AG04450 (cell line): ENCODE results near the gene ASPDH. TPM values are rescaled to one million over a fixed set of nuclear protein-coding genes. Genes with fewer than 3 reads are reported as not detected.

Source experiments
- CTCF ChIA-PET: fragments of 300-600, 350-600 bp; formaldehyde crosslinking; extraction: SDS; loops from one replicate; lab custom pipeline; 2022; ENCODE audit warnings: antibody characterized with exemption, inconsistent platforms; lab: Charles Lee
- POLR2A ChIA-PET: fragments of 350-600 bp; formaldehyde crosslinking; extraction: SDS; loops from one replicate; lab custom pipeline; 2021; ENCODE audit warnings: antibody characterized with exemption, inconsistent platforms; lab: Yijun Ruan, JAX
- DNase-seq: peaks from one replicate; pipeline ENCODE4 v3.0.0-alpha.2; 2011; ENCODE audit warnings: low read depth, low spot score
- H3K27ac ChIP-seq: one replicate; pipeline ENCODE4 v1.5.1; 2012; ENCODE audit warnings: low read depth, low read length, control low read depth
- H3K27me3 ChIP-seq: one replicate; pipeline ENCODE4 v1.6.0; 2012; ENCODE audit warnings: low read length; ENCODE audit not compliant: control insufficient read depth, insufficient read depth
- H3K4me3 ChIP-seq: 2 replicates; pipeline ENCODE4 v1.5.1; 2011; ENCODE audit warnings: mild to moderate bottlenecking, low read depth, low read length, control low read depth
- H3K9me3 ChIP-seq: 2 replicates; pipeline ENCODE4 v1.5.1; 2012; ENCODE audit warnings: low read length; ENCODE audit not compliant: control insufficient read depth, insufficient read depth
- CTCF ChIP-seq: IDR thresholded peaks from 2 replicates; pipeline ENCODE4 v1.5.1; 2011; ENCODE audit warnings: low read depth, low read length, control low read depth, inconsistent platforms
- polyA minus RNA-seq: library from RNA; depleted of rRNA, polyadenylated mRNA; stranded (reverse); fragments of >200 nt; gene quantifications from 2 replicates; pipeline ENCODE4 v1.2.3, GENCODE V29; 2011; rRNA and poly(A)+ RNA removed
- polyA plus RNA-seq: library from polyadenylated mRNA; depleted of rRNA; stranded (reverse); fragments of >200 nt; gene quantifications from 2 replicates; pipeline ENCODE4 v1.2.3, GENCODE V29; 2011; rRNA removed

ASPDH gene
- polyA plus RNA-seq (not detected in 2 replicates), polyA minus RNA-seq (not detected in 2 replicates)

GRCh38 chr19:50513746-50514345, at the start of gene ASPDH:
Gene ASPDH (minus strand): TSS chr19:50513913. CDS start chr19:50513823, 90 bp downstream.
- H3K4me3 ChIP-seq = no peak within 1 kb of the TSS
- POLR2A ChIA-PET = no interaction called here
- DNase-seq = no peak
- H3K27me3 ChIP-seq = no peaks in the 10 kb centered on the region
- H3K9me3 ChIP-seq = peaks cover 15% of the 10 kb centered on the region; the same call in 1 of the 2 replicates
- CTCF ChIA-PET = no interaction called here
- TF ChIP-seq CTCF = no peak
- no peak within 1 kb of the TSS for H3K27ac ChIP-seq

- Histone ChIP-seq H3K27ac (no peak overlapping the region), H3K27me3 (peaks cover 32% of the 10 kb centered on the region), H3K9me3 (no peaks in the 10 kb centered on the region), H3K4me3 (no peak overlapping the region)
- no peak for TF ChIP-seq CTCF
- ChIA-PET POLR2A (no interaction called here), CTCF (no interaction called here)
- no peak for DNase-seq
Measured at GRCh38 chr19:50562996-50563395, 49.3 kb upstream of the ASPDH start.

GRCh38 chr19:50562329-50562728, 48.6 kb upstream of the ASPDH start:
- Histone ChIP-seq H3K27me3 (peaks cover 32% of the 10 kb centered on the region), H3K4me3 (no peak overlapping the region), H3K27ac (no peak overlapping the region), H3K9me3 (no peaks in the 10 kb centered on the region)
- ChIA-PET POLR2A (no interaction called here), CTCF (no interaction called here)
- DNase-seq = no peak
- no peak for TF ChIP-seq CTCF

GRCh38 chr19:50559636-50560035, 45.9 kb upstream of the ASPDH start:
- Histone ChIP-seq H3K9me3 (no peaks in the 10 kb centered on the region), H3K27ac (no peak overlapping the region), H3K27me3 (peaks cover 14% of the 10 kb centered on the region), H3K4me3 (no peak overlapping the region)
- DNase-seq = no peak
- TF ChIP-seq CTCF = no peak
- CTCF ChIA-PET = no interaction called here
- POLR2A ChIA-PET = no interaction called here

- ChIA-PET CTCF (interaction anchor here (0.6 to 6.0 kb wide), 2 partner anchors 22 to 362 kb away, joined by 3 to 65 read pairs; no protein-coding TSS in a partner anchor), POLR2A (no interaction called here)
- no peak for DNase-seq
- no peak overlapping the region for H3K27ac ChIP-seq
- TF ChIP-seq CTCF = no peak
- H3K27me3 ChIP-seq = peaks cover 8% of the 10 kb centered on the region
- no peak overlapping the region for H3K4me3 ChIP-seq
- no peaks in the 10 kb centered on the region for H3K9me3 ChIP-seq
Measured at GRCh38 chr19:50558449-50558848, 44.7 kb upstream of the ASPDH start.
